Astrocyte (in vitro differentiated cells and primary cell): ENCODE results near the gene ZBTB21.

Experiments
- EZH2 ChIP-seq: IDR thresholded peaks from 2 replicates; pipeline ENCODE4 v1.6.1; 2012; ENCODE audit warnings: mild to moderate bottlenecking, low read length, inconsistent platforms; ENCODE audit not compliant: insufficient read depth
- TF ChIP-seq, protein P1 (sequence below): IDR thresholded peaks from 2 replicates; pipeline ENCODE4 v1.5.1; 2011; ENCODE audit warnings: low read depth, mild to moderate bottlenecking, inconsistent platforms, low read length, moderate library complexity; ENCODE audit not compliant: insufficient read depth

DNA sequence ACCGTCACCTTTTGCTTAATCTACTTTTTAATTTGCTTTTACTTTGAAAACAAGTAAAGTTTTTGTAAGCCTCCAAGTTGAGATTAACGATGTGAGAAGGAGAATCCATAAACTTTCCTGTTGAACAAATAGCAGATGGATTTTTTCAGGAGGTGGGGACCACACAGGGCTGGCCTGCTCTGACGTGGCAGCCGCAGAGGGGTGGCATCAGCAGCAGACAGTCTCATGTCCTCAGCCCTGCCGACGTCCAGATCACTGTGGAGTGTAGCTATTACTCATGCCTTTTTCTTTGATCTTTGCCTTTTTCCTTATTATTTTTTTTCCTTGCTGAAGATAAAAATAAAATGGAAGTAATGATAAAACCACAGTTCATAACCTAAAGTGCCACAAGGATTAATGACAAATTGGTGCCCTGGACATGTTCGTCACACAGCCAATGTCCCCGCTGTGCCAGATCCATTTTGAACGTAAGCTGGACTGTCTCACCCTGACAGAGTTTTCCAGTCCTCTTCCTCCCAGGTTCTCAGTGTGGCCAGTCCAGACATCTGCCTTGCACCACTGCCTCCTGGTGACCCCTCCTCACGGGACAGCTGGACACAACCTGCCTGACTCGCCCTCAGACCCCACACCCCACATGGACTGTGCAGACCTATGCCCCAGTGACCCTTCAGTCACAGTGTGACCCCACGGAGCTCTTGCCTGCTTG is 15.4 kb upstream of the ZBTB21 start:
- TF ChIP-seq, protein P1, sequence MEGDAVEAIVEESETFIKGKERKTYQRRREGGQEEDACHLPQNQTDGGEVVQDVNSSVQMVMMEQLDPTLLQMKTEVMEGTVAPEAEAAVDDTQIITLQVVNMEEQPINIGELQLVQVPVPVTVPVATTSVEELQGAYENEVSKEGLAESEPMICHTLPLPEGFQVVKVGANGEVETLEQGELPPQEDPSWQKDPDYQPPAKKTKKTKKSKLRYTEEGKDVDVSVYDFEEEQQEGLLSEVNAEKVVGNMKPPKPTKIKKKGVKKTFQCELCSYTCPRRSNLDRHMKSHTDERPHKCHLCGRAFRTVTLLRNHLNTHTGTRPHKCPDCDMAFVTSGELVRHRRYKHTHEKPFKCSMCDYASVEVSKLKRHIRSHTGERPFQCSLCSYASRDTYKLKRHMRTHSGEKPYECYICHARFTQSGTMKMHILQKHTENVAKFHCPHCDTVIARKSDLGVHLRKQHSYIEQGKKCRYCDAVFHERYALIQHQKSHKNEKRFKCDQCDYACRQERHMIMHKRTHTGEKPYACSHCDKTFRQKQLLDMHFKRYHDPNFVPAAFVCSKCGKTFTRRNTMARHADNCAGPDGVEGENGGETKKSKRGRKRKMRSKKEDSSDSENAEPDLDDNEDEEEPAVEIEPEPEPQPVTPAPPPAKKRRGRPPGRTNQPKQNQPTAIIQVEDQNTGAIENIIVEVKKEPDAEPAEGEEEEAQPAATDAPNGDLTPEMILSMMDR = no peak
- no peak for TF ChIP-seq EZH2
